ENCODE measurements around the gene SLC24A5. TPM values are rescaled to one million over a fixed set of nuclear protein-coding genes. Genes with fewer than 3 reads are reported as not detected.

SLC24A5 gene
- total and polyA plus RNA-seq, 10 of the 15 experiments (the other 5 are each of a cell fraction or from before 2014, with no cell fraction given), result not detected

DNA sequence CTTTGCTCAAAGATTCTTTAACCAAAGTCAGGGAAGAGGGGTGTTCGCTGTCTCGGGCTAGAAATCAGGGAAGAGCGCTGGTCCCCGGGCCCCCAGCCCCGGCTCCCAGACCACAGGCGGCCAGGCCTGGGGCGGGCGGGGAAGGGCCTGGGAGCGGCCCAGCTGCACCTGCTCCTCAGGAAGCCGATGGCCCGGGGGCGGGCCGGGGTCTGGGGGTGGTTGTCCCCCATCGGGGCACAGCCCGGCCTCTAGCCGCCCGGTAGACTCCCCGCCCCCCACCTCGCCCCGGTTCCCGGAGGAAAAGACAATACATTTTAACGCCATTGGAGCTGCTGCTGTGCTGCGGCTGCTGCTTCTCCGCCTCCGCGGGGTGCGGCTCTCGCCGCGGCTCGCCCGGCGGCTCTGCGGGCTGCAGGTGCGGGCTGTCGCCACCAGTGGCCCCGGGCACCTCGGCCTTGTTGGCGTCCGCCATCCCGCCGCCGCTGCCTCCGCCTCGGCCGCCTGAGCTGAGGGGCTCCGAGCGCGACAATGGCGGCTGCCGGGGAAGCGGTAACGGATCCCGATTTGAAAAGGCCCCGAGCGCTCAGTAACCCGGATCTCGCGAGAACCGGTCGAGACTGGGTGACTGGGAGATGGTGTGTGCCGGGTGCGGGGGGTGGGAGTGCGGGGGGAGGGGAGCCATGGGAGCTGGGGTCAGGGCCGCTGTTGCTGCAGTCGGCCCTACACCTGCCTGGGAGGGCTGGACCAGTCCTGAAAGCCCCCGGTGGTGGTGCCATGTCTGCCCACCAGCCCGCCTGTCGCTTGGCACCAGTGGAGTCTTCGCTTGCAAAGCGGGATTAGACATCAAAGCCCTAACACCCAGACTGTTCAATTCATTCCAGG lies 57.2 kb downstream of the SLC24A5 start, which contains the start of gene MYEF2 (continued):
- 0 out of 2 replicates have a peak, but pooled peaks have one; percentile 37 for TF ChIP-seq TCF3 (IDR thresholded peaks at IDR 0.05; ENCODE audit: borderline replicate concordance, insufficient read depth, low read depth, low read length)
- TF ChIP-seq MXI1 (IDR thresholded peaks at IDR 0.05; ENCODE audit: low read depth, low read length), result peak; percentile 6; the same call in 1 of the 2 replicates
- TF ChIP-seq LARP7 (IDR thresholded peaks at IDR 0.05), result peak; percentile 78

- Histone ChIP-seq H3K79me2 (ENCODE audit: control insufficient read depth, insufficient read depth, low read length) (peaks cover 30% of the 10 kb centered on the region), H3K27me3 (replicated peaks in 1 of 2; ENCODE audit: control insufficient read depth in 2 of 2, insufficient read depth in 2 of 2, low read length in 1 of 2) (no peaks in the 10 kb centered on the region), H3K4me2 (ENCODE audit: control insufficient read depth, insufficient read depth) (peak overlapping the region; percentile 81), H3K4me3 (peak overlapping the region; percentile 92), H3K4me1 (ENCODE audit: control insufficient read depth, insufficient read depth, low read length) (peaks cover 15% of the 10 kb centered on the region; the same call in 1 of the 2 replicates), H3K9ac (ENCODE audit: control insufficient read depth, insufficient read depth, low read length) (peak overlapping the region; percentile 81; the same call in 1 of the 2 replicates), H2AFZ (ENCODE audit: control insufficient read depth, low read depth, low read length) (peak overlapping the region; percentile 95), H3K27ac (ENCODE audit: control insufficient read depth, insufficient read depth) (no peak overlapping the region), H3K36me3 (ENCODE audit: control insufficient read depth in 2 of 2, insufficient read depth in 2 of 2, low read length in 1 of 2) (no peaks in the 10 kb centered on the region; a peak in 1 of 4 replicates), H3K9me3 (replicated peaks; ENCODE audit: control insufficient read depth, insufficient read depth, low read length) (peaks cover 3% of the 10 kb centered on the region; the same call in 2 of the 3 replicates), H4K20me1 (ENCODE audit: control insufficient read depth, insufficient read depth) (no peaks in the 10 kb centered on the region)
- no peak for FAIRE-seq
- in situ Hi-C loops (cut with MboI) (no loop called here), intact Hi-C loops (cut with micrococcal nuclease; ENCODE audit: unreplicated experiment) (no loop called here)
- BruUV-seq (replicated peaks), result no TSS peak
- WGBS (ENCODE audit: insufficient coverage, insufficient replicate concordance, low lambda C conversion rate, missing lambda C conversion rate), result 100% methylated on average over 1 of the region's 1 CpG
- no peak for ATAC-seq
- ChIA-PET RAD21 (ENCODE audit: unreplicated experiment) (no interaction called here), CTCF (interaction anchor here (0.7 to 1.9 kb wide), 2 partner anchors 108 to 798 kb away, joined by 3 to 5 read pairs; no protein-coding TSS in a partner anchor), SMC1A (ENCODE audit: uncharacterized antibody, unreplicated experiment) (no interaction called here), POLR2A (no interaction called here)
- no peak for DNase-seq (ENCODE audit: low read depth, low spot score)
- TF ChIP-seq RCOR1 (conservative IDR thresholded peaks at IDR 0.05; ENCODE audit: low read depth, low read length) (no peak), MEF2A (IDR thresholded peaks at IDR 0.05; ENCODE audit: insufficient read depth, low read depth, low read length) (no peak), ATF7 (IDR thresholded peaks at IDR 0.05; ENCODE audit: low read depth) (no peak), ZNF274 (IDR thresholded peaks at IDR 0.05; ENCODE audit: insufficient read depth, insufficient read length) (no peak)
- TF ChIP-seq, protein P1, sequence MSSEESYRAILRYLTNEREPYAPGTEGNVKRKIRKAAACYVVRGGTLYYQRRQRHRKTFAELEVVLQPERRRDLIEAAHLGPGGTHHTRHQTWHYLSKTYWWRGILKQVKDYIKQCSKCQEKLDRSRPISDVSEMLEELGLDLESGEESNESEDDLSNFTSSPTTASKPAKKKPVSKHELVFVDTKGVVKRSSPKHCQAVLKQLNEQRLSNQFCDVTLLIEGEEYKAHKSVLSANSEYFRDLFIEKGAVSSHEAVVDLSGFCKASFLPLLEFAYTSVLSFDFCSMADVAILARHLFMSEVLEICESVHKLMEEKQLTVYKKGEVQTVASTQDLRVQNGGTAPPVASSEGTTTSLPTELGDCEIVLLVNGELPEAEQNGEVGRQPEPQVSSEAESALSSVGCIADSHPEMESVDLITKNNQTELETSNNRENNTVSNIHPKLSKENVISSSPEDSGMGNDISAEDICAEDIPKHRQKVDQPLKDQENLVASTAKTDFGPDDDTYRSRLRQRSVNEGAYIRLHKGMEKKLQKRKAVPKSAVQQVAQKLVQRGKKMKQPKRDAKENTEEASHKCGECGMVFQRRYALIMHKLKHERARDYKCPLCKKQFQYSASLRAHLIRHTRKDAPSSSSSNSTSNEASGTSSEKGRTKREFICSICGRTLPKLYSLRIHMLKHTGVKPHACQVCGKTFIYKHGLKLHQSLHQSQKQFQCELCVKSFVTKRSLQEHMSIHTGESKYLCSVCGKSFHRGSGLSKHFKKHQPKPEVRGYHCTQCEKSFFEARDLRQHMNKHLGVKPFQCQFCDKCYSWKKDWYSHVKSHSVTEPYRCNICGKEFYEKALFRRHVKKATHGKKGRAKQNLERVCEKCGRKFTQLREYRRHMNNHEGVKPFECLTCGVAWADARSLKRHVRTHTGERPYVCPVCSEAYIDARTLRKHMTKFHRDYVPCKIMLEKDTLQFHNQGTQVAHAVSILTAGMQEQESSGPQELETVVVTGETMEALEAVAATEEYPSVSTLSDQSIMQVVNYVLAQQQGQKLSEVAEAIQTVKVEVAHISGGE (CRISPR knock-in tag; IDR thresholded peaks at IDR 0.05), result 0 out of 2 replicates have a peak, but pooled peaks have one; percentile 12
These were observed 57.8 kb downstream of the SLC24A5 start for GRCh38 chr15:48178648-48178931.

All from GM12878 (cell line).